ENCODE measurements around the gene JARID2. TPM values are rescaled to one million over a fixed set of nuclear protein-coding genes. Genes with fewer than 3 reads are reported as not detected.

The JARID2 gene
- total RNA-seq, 3 donors from 2014 or later = 10.5 to 13.9 (median 11.5) TPM

GRCh38 chr6:15350386-15351083 lies 104.7 kb downstream of the JARID2 start:
- Histone ChIP-seq H3K36me3 (no peaks in the 10 kb centered on the region), H3K9me3 (no peaks in the 10 kb centered on the region), H3K4me3 (no peak overlapping the region), H3K27ac (no peak overlapping the region), H3K27me3 (no peaks in the 10 kb centered on the region), H3K4me1 (no peaks in the 10 kb centered on the region)
- no peak for DNase-seq (ENCODE audit: low spot score in 2 of 2)
- intact Hi-C loops (cut with DNase I; ENCODE audit: low total_unique reads) = no loop called here
- no peak for TF ChIP-seq CTCF (IDR thresholded peaks at IDR 0.05)

GRCh38 chr6:15351631-15352030 lies 105.8 kb downstream of the JARID2 start:
- Histone ChIP-seq H3K36me3 (no peaks in the 10 kb centered on the region), H3K4me1 (no peaks in the 10 kb centered on the region), H3K9me3 (no peaks in the 10 kb centered on the region), H3K27me3 (no peaks in the 10 kb centered on the region), H3K4me3 (no peak overlapping the region), H3K27ac (no peak overlapping the region)
- intact Hi-C loops (cut with DNase I; ENCODE audit: low total_unique reads) = no loop called here
- no peak for TF ChIP-seq POLR2A (IDR thresholded peaks at IDR 0.05)
- no peak for TF ChIP-seq CTCF (IDR thresholded peaks at IDR 0.05)
- TF ChIP-seq POLR2AphosphoS5 (IDR thresholded peaks at IDR 0.05) = no peak
- no peak for DNase-seq (ENCODE audit: low spot score in 2 of 2)

- intact Hi-C loops (cut with DNase I; ENCODE audit: low total_unique reads) = no loop called here
- Histone ChIP-seq H3K27ac (no peak overlapping the region), H3K4me3 (no peak overlapping the region), H3K36me3 (no peaks in the 10 kb centered on the region), H3K9me3 (no peaks in the 10 kb centered on the region), H3K4me1 (no peaks in the 10 kb centered on the region), H3K27me3 (no peaks in the 10 kb centered on the region)
- TF ChIP-seq CTCF (IDR thresholded peaks at IDR 0.05) = no peak
- no peak for TF ChIP-seq POLR2AphosphoS5 (IDR thresholded peaks at IDR 0.05)
- no peak for TF ChIP-seq POLR2A (IDR thresholded peaks at IDR 0.05)
- no peak for DNase-seq (ENCODE audit: low spot score in 2 of 2)
These were observed 106.4 kb downstream of the JARID2 start for GRCh38 chr6:15352220-15352619.

GRCh38 chr6:15352845-15353244 lies 107.0 kb downstream of the JARID2 start:
- TF ChIP-seq POLR2AphosphoS5 (IDR thresholded peaks at IDR 0.05) (no peak), POLR2A (IDR thresholded peaks at IDR 0.05) (no peak), CTCF (IDR thresholded peaks at IDR 0.05) (no peak)
- H3K9me3 ChIP-seq = no peaks in the 10 kb centered on the region
- no peaks in the 10 kb centered on the region for H3K36me3 ChIP-seq
- H3K4me1 ChIP-seq = no peaks in the 10 kb centered on the region
- intact Hi-C loops (cut with DNase I; ENCODE audit: low total_unique reads) = no loop called here
- DNase-seq (ENCODE audit: low spot score in 2 of 2) = no peak
- no peaks in the 10 kb centered on the region for H3K27me3 ChIP-seq
- no peak overlapping the region for H3K27ac ChIP-seq
- no peak overlapping the region for H3K4me3 ChIP-seq

GRCh38 chr6:15355683-15356099 lies 109.8 kb downstream of the JARID2 start:
- no peaks in the 10 kb centered on the region for H3K27me3 ChIP-seq
- H3K36me3 ChIP-seq = no peaks in the 10 kb centered on the region
- H3K4me1 ChIP-seq = no peaks in the 10 kb centered on the region
- no peak for DNase-seq (ENCODE audit: low spot score in 2 of 2)
- intact Hi-C loops (cut with DNase I; ENCODE audit: low total_unique reads) = no loop called here
- H3K9me3 ChIP-seq = no peaks in the 10 kb centered on the region
- no peak for TF ChIP-seq CTCF (IDR thresholded peaks at IDR 0.05)
- no peak for TF ChIP-seq POLR2AphosphoS5 (IDR thresholded peaks at IDR 0.05)
- TF ChIP-seq POLR2A (IDR thresholded peaks at IDR 0.05) = no peak
- H3K4me3 ChIP-seq = no peak overlapping the region
- no peak overlapping the region for H3K27ac ChIP-seq

Data from breast epithelium (tissue), 4 donors.